Peyer's patch (tissue), 4 donors: ENCODE measurements around the gene TNK2.

Source experiments
- POLR2A ChIP-seq, 2 donors: fragments of 450-650 bp; IDR thresholded peaks; one replicate each; pipeline ENCODE4 v1.5.1; 2017; ENCODE audit warnings: antibody characterized with exemption in 2 of 2, mild to moderate bottlenecking in 2 of 2, moderate library complexity in 2 of 2
- TF ChIP-seq, protein P1 (sequence below), 6 experiments: fragments of 450-650 bp in 4 of 6; fragments of 200-600 bp in 2 of 6; sonication (generic) in 1 of 6; IDR thresholded peaks; one replicate each; pipeline ENCODE4 v1.5.1; 2017 to 2019; ENCODE audit warnings: antibody characterized with exemption in 6 of 6, mild to moderate bottlenecking in 3 of 6, moderate library complexity in 1 of 6

DNA sequence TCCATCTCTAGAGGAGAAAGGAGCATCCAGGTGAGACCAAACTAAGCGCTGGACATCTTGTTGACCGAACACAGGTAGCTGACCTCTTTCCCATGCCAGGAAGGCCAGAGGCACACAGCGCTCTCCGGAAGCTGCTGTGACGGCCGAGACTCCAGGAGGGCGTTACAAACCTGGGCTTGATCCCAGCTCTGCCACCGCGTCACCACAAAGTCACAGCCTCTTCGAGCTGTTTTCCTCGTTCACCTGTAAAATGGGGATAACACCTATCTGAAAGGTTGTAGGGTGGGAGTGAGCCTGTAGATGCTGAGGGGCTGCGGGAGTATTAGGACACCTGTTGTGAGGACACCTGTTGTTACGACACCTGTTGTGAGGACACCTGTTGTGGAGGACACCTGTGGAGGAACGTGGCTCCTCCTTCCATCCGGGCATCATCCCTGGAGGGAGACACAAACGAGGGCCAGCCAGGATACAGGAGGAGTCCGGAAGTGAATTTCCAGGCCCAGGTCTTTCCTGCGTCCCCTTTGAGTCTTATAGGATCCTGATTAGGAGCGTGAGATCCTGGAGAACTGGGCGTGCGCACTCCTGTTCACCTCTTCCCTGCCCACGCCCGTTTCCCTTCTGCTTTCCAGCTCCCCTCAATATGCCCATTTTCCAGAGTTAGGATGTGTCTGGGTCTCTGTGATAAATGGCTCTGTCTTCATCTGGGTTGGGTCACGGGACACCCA is 94.3 kb downstream of the TNK2 start:
- TF ChIP-seq, protein P1, sequence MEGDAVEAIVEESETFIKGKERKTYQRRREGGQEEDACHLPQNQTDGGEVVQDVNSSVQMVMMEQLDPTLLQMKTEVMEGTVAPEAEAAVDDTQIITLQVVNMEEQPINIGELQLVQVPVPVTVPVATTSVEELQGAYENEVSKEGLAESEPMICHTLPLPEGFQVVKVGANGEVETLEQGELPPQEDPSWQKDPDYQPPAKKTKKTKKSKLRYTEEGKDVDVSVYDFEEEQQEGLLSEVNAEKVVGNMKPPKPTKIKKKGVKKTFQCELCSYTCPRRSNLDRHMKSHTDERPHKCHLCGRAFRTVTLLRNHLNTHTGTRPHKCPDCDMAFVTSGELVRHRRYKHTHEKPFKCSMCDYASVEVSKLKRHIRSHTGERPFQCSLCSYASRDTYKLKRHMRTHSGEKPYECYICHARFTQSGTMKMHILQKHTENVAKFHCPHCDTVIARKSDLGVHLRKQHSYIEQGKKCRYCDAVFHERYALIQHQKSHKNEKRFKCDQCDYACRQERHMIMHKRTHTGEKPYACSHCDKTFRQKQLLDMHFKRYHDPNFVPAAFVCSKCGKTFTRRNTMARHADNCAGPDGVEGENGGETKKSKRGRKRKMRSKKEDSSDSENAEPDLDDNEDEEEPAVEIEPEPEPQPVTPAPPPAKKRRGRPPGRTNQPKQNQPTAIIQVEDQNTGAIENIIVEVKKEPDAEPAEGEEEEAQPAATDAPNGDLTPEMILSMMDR (IDR thresholded peaks at IDR 0.05), result no peak
- no peak for TF ChIP-seq POLR2A (IDR thresholded peaks at IDR 0.05)
